Dendritic cell treated with granulocyte-macrophage colony-stimulating factor and Interleukin-4, amounts not matched to agents 40 ng/mL and 50 ng/mL, for 4 days (primary cell): ENCODE results near the gene LHFPL3.
A peak's percentile ranks its signal among the peaks of the same experiment; 100 is the strongest.

Source experiments
- H3K27ac Mint-ChIP-seq: one replicate; pipeline ENCODE4 v1.8.0; 2022; ENCODE audit warnings: mild to moderate bottlenecking, mixed read lengths
- H3K27me3 Mint-ChIP-seq: one replicate; pipeline ENCODE4 v1.8.0; 2022; ENCODE audit warnings: mild to moderate bottlenecking, mixed read lengths
- H3K36me3 Mint-ChIP-seq: one replicate; pipeline ENCODE4 v1.8.0; 2022; ENCODE audit warnings: low read depth, mixed read lengths
- H3K4me1 Mint-ChIP-seq: one replicate; pipeline ENCODE4 v1.8.0; 2022; ENCODE audit warnings: low read depth, mixed read lengths
- H3K4me3 Mint-ChIP-seq: one replicate; pipeline ENCODE4 v1.8.0; 2022; ENCODE audit warnings: mild to moderate bottlenecking, moderate library complexity, mixed read lengths
- H3K9me3 Mint-ChIP-seq: one replicate; pipeline ENCODE4 v1.8.0; 2022; ENCODE audit warnings: mixed read lengths
- intact Hi-C: fragments of 100-400 bp; cut with micrococcal nuclease; formaldehyde crosslinking; loops from one replicate; pipeline ENCODE4 v1.15.0; 2022

Gene LHFPL3

GRCh38 chr7:104859754-104860426 lies 531.5 kb downstream of the LHFPL3 start:
- Mint-ChIP-seq H3K27me3 (no peaks in the 10 kb centered on the region), H3K4me3 (no peak overlapping the region), H3K27ac (no peak overlapping the region), H3K4me1 (no peaks in the 10 kb centered on the region), H3K9me3 (peaks cover 9% of the 10 kb centered on the region), H3K36me3 (no peaks in the 10 kb centered on the region)
- intact Hi-C loops = no loop called here

GRCh38 chr7:104861729-104862390 lies 533.5 kb downstream of the LHFPL3 start:
- Mint-ChIP-seq H3K27ac (no peak overlapping the region), H3K36me3 (no peaks in the 10 kb centered on the region), H3K4me3 (no peak overlapping the region), H3K4me1 (no peaks in the 10 kb centered on the region), H3K27me3 (no peaks in the 10 kb centered on the region), H3K9me3 (peaks cover 13% of the 10 kb centered on the region)
- intact Hi-C loops = no loop called here

- H3K27ac Mint-ChIP-seq = no peak overlapping the region
- no peak overlapping the region for H3K4me3 Mint-ChIP-seq
- H3K36me3 Mint-ChIP-seq = no peaks in the 10 kb centered on the region
- H3K9me3 Mint-ChIP-seq = peaks cover 13% of the 10 kb centered on the region
- no peaks in the 10 kb centered on the region for H3K27me3 Mint-ChIP-seq
- H3K4me1 Mint-ChIP-seq = no peaks in the 10 kb centered on the region
- intact Hi-C loops = no loop called here
Observed at GRCh38 chr7:104862719-104863118, 534.3 kb downstream of the LHFPL3 start.

GRCh38 chr7:104873401-104873800 lies 545.0 kb downstream of the LHFPL3 start:
- H3K4me3 Mint-ChIP-seq = no peak overlapping the region
- no peaks in the 10 kb centered on the region for H3K4me1 Mint-ChIP-seq
- no peaks in the 10 kb centered on the region for H3K9me3 Mint-ChIP-seq
- intact Hi-C loops = no loop called here
- H3K36me3 Mint-ChIP-seq = no peaks in the 10 kb centered on the region
- no peaks in the 10 kb centered on the region for H3K27me3 Mint-ChIP-seq
- H3K27ac Mint-ChIP-seq = no peak overlapping the region

- Mint-ChIP-seq H3K4me3 (no peak overlapping the region), H3K9me3 (no peaks in the 10 kb centered on the region), H3K27ac (no peak overlapping the region), H3K4me1 (peaks cover 4% of the 10 kb centered on the region), H3K27me3 (no peaks in the 10 kb centered on the region), H3K36me3 (no peaks in the 10 kb centered on the region)
- intact Hi-C loops = no loop called here
Observed at GRCh38 chr7:104878577-104878976, 550.2 kb downstream of the LHFPL3 start.

- Mint-ChIP-seq H3K4me1 (peaks cover 16% of the 10 kb centered on the region), H3K9me3 (no peaks in the 10 kb centered on the region), H3K27me3 (no peaks in the 10 kb centered on the region), H3K4me3 (no peak overlapping the region), H3K36me3 (no peaks in the 10 kb centered on the region), H3K27ac (peak overlapping the region; percentile 96)
- intact Hi-C loops = loop anchor here (1.0 to 5.0 kb wide), 2 partner anchors 35 to 99 kb away; no protein-coding TSS in a partner anchor
Observed at GRCh38 chr7:104883248-104883717, 554.9 kb downstream of the LHFPL3 start.

- Mint-ChIP-seq H3K27ac (peak overlapping the region; percentile 96), H3K4me3 (peak overlapping the region; percentile 65), H3K4me1 (peaks cover 16% of the 10 kb centered on the region), H3K36me3 (no peaks in the 10 kb centered on the region), H3K27me3 (no peaks in the 10 kb centered on the region), H3K9me3 (no peaks in the 10 kb centered on the region)
- intact Hi-C loops = loop anchor here (1.0 to 5.0 kb wide), 2 partner anchors 34 to 98 kb away; no protein-coding TSS in a partner anchor
Observed at GRCh38 chr7:104883718-104884452, 555.5 kb downstream of the LHFPL3 start.

GRCh38 chr7:104886651-104887050 lies 558.2 kb downstream of the LHFPL3 start:
- H3K9me3 Mint-ChIP-seq = no peaks in the 10 kb centered on the region
- H3K27me3 Mint-ChIP-seq = no peaks in the 10 kb centered on the region
- intact Hi-C loops = no loop called here
- no peak overlapping the region for H3K27ac Mint-ChIP-seq
- H3K4me3 Mint-ChIP-seq = no peak overlapping the region
- no peaks in the 10 kb centered on the region for H3K36me3 Mint-ChIP-seq
- H3K4me1 Mint-ChIP-seq = peaks cover 16% of the 10 kb centered on the region

- Mint-ChIP-seq H3K4me1 (peaks cover 5% of the 10 kb centered on the region), H3K9me3 (no peaks in the 10 kb centered on the region), H3K27me3 (no peaks in the 10 kb centered on the region), H3K27ac (no peak overlapping the region), H3K36me3 (no peaks in the 10 kb centered on the region), H3K4me3 (no peak overlapping the region)
- intact Hi-C loops = no loop called here
Observed at GRCh38 chr7:104890216-104890615, 561.8 kb downstream of the LHFPL3 start.

GRCh38 chr7:104891949-104892348 lies 563.5 kb downstream of the LHFPL3 start:
- Mint-ChIP-seq H3K27me3 (no peaks in the 10 kb centered on the region), H3K4me1 (peaks cover 22% of the 10 kb centered on the region), H3K27ac (no peak overlapping the region), H3K36me3 (no peaks in the 10 kb centered on the region), H3K4me3 (no peak overlapping the region), H3K9me3 (no peaks in the 10 kb centered on the region)
- intact Hi-C loops = no loop called here

GRCh38 chr7:104894314-104894713 lies 565.9 kb downstream of the LHFPL3 start:
- no peaks in the 10 kb centered on the region for H3K27me3 Mint-ChIP-seq
- H3K27ac Mint-ChIP-seq = no peak overlapping the region
- intact Hi-C loops = no loop called here
- no peak overlapping the region for H3K4me3 Mint-ChIP-seq
- H3K4me1 Mint-ChIP-seq = peaks cover 31% of the 10 kb centered on the region
- H3K9me3 Mint-ChIP-seq = no peaks in the 10 kb centered on the region
- no peaks in the 10 kb centered on the region for H3K36me3 Mint-ChIP-seq

GRCh38 chr7:104894726-104895521 lies 566.5 kb downstream of the LHFPL3 start:
- no peaks in the 10 kb centered on the region for H3K9me3 Mint-ChIP-seq
- intact Hi-C loops = no loop called here
- peak overlapping the region; percentile 50 for H3K27ac Mint-ChIP-seq
- no peaks in the 10 kb centered on the region for H3K27me3 Mint-ChIP-seq
- peaks cover 33% of the 10 kb centered on the region for H3K4me1 Mint-ChIP-seq
- no peaks in the 10 kb centered on the region for H3K36me3 Mint-ChIP-seq
- H3K4me3 Mint-ChIP-seq = no peak overlapping the region

- Mint-ChIP-seq H3K36me3 (no peaks in the 10 kb centered on the region), H3K27ac (peak overlapping the region; percentile 50), H3K4me1 (peaks cover 33% of the 10 kb centered on the region), H3K4me3 (no peak overlapping the region), H3K27me3 (no peaks in the 10 kb centered on the region), H3K9me3 (no peaks in the 10 kb centered on the region)
- intact Hi-C loops = no loop called here
Observed at GRCh38 chr7:104895522-104896236, 567.3 kb downstream of the LHFPL3 start.
